Keratinocyte (primary cell): Measurements from ENCODE around the gene LANCL2.

Experiments used
- EZH2 ChIP-seq: IDR thresholded peaks from one replicate; pipeline ENCODE4 v1.6.1; 2012; ENCODE audit warnings: inconsistent platforms, mild to moderate bottlenecking, low read length, moderate library complexity
- TF ChIP-seq, protein P1 (sequence below), 3 experiments: IDR thresholded peaks in 1 of 3; conservative IDR thresholded peaks in 1 of 3; optimal IDR thresholded peaks in 1 of 3; 2 replicates in 2 of 3; 3 replicates in 1 of 3; pipeline versions ENCODE3 to v1.5.1; 2011; ENCODE audit warnings: low read length in 3 of 3, mild to moderate bottlenecking in 3 of 3, moderate library complexity in 2 of 3, control low read depth in 1 of 3, inconsistent platforms in 1 of 3; ENCODE audit not compliant: insufficient read depth in 2 of 3; ENCODE audit errors: extremely low read depth in 1 of 3

DNA sequence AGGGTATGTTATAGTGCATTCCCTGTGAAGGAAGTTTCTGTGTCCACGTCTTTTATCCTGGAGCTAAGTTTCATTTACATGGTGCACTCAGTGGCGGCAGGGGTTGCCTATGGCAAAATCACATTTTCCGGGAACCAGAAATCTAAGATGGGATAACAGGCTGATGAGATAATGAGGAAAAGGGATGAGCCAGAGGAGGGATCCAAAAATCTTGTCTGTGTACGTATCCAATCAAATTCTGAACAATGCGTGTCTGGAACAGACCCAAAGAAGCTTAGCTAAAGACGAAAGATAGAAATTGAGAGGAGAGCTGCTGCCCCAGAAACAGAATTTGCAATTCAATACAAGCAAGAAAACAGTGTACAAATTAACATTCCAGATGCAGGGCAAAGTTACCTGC, 16.1 kb downstream of the LANCL2 start:
- TF ChIP-seq, protein P1, sequence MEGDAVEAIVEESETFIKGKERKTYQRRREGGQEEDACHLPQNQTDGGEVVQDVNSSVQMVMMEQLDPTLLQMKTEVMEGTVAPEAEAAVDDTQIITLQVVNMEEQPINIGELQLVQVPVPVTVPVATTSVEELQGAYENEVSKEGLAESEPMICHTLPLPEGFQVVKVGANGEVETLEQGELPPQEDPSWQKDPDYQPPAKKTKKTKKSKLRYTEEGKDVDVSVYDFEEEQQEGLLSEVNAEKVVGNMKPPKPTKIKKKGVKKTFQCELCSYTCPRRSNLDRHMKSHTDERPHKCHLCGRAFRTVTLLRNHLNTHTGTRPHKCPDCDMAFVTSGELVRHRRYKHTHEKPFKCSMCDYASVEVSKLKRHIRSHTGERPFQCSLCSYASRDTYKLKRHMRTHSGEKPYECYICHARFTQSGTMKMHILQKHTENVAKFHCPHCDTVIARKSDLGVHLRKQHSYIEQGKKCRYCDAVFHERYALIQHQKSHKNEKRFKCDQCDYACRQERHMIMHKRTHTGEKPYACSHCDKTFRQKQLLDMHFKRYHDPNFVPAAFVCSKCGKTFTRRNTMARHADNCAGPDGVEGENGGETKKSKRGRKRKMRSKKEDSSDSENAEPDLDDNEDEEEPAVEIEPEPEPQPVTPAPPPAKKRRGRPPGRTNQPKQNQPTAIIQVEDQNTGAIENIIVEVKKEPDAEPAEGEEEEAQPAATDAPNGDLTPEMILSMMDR (optimal IDR thresholded peaks at IDR 0.05 in 1 of 3, IDR thresholded peaks at IDR 0.05 in 1 of 3, conservative IDR thresholded peaks at IDR 0.05 in 1 of 3; ENCODE audit: extremely low read depth in 1 of 3, insufficient read depth in 2 of 3, low read length in 3 of 3): no peak
- no peak for TF ChIP-seq EZH2
